ENCODE results near the gene TEAD2.
"Not testable (repeated sequence)": the region's sequence is repeated elsewhere in the genome, so short reads cannot be mapped to it uniquely, and the experiment has no call there.

The TEAD2 gene

GRCh38 chr19:49331187-49331586, 31.0 kb downstream of the TEAD2 start:
- not testable (repeated sequence) for DNase-seq

- DNase-seq = no peak
Observed at GRCh38 chr19:49328741-49329140, 33.5 kb downstream of the TEAD2 start.

- no peak for DNase-seq
Observed at GRCh38 chr19:49327878-49328544, 34.2 kb downstream of the TEAD2 start.

- no peak for DNase-seq
Observed at GRCh38 chr19:49326165-49326704, 36.0 kb downstream of the TEAD2 start.

GRCh38 chr19:49325756-49326155, 36.5 kb downstream of the TEAD2 start:
- not testable (repeated sequence) for DNase-seq

GRCh38 chr19:49324801-49325576, 37.2 kb downstream of the TEAD2 start, which contains the start of gene SLC6A16:
Gene SLC6A16 (minus strand): TSS chr19:49325191. CDS start chr19:49311347, 13,844 bp downstream.
- no peak for DNase-seq

GRCh38 chr19:49318296-49318695, 43.9 kb downstream of the TEAD2 start:
- no peak for DNase-seq

GRCh38 chr19:49316284-49316683, 45.9 kb downstream of the TEAD2 start:
- no peak for DNase-seq

- no peak for DNase-seq
Observed at GRCh38 chr19:49315111-49315510, 47.1 kb downstream of the TEAD2 start.

- DNase-seq = no peak
Observed at GRCh38 chr19:49309087-49309486, 53.1 kb downstream of the TEAD2 start.

GRCh38 chr19:49306734-49307133, 55.5 kb downstream of the TEAD2 start:
- not testable (repeated sequence) for DNase-seq

GRCh38 chr19:49301866-49302252, 60.4 kb downstream of the TEAD2 start:
- no peak for DNase-seq

- peak; percentile 41 for DNase-seq
Observed at GRCh38 chr19:49301165-49301865, 60.9 kb downstream of the TEAD2 start.

GRCh38 chr19:49298653-49299052, 63.6 kb downstream of the TEAD2 start:
- DNase-seq = not testable (repeated sequence)

GRCh38 chr19:49297403-49297802, 64.8 kb downstream of the TEAD2 start:
- DNase-seq = no peak

GRCh38 chr19:49295208-49295880, 66.9 kb downstream of the TEAD2 start:
- DNase-seq = no peak

GRCh38 chr19:49294401-49294800, 67.8 kb downstream of the TEAD2 start:
- DNase-seq = no peak
